ENCODE data around the gene OSER1.

The OSER1 gene

DNA sequence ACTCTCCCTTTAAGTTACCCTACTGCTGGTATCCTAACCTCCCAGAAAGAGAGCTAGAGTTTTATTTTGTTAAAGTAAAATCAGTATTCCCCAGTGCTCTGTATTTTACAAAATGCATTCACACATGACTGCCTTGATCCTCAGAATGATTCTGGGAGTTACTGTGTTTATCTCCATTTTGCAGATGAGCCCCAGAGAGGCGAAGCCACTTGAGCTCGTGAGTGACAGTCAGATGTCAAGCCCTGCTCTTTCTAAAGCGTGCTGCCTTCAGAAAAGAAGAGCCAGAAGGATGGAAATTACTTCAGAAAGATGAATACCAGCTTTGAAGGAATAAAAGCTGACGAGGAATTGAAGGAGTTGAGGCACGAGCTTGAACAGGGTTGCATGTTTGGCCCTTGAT lies 14.1 kb upstream of the OSER1 start:
- no peak for DNase-seq (ENCODE audit: low spot score)

DNA sequence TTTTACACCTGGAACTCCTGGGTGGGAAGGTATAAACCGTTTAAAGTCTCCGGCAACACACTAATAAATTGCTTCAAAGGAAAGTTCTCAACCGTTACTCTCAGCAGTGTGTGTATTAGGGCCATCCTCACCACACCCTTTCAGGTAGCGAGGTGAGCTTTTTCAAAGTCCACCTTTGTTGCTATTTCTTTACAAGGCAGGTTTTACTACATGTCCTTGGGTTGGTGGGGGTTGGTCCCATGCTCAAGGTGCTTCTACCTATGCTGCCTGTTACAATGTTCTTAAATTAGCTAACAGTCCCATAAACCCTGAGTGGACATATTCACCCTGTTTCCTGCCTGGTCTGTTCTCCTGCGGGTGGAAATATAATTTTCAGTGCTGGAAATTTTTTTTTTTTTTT lies 13.2 kb upstream of the OSER1 start:
- no peak for DNase-seq (ENCODE audit: low spot score)

DNA sequence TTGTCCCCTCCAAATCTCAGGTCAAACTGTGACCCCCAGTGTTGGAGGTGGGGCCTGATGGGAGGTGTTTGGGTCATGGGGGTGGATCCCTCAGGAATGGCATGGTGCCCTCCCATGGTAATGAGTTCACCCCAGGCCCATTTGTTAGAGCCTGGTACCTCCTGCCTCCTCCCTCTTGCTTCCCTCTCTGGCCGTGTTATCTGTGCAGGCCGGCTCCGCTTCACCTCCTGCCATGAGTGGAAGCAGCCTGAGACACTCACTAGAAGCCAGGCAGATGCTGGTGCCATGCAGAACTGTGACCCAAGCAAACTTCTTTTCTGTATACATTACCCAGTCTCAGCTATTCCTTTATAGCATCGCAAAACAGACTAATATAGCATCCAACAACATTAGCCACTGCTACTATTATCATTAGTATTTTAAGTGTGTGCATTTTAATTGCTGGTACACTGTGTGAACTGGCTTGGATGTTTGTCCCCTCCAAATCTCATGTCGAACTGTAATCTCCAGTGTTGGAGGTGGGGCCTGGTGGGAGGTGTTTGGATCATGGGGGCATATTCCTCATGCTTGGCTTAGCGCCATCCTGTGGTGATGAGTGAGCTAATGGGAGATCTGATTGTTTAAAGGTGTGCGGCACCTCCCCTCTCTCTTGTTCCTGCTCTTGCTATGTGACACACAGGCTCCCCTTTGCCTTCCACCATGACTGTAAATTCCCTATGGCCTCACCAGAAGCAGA lies 12.2 kb upstream of the OSER1 start:
- no peak for DNase-seq (ENCODE audit: low spot score)

DNA sequence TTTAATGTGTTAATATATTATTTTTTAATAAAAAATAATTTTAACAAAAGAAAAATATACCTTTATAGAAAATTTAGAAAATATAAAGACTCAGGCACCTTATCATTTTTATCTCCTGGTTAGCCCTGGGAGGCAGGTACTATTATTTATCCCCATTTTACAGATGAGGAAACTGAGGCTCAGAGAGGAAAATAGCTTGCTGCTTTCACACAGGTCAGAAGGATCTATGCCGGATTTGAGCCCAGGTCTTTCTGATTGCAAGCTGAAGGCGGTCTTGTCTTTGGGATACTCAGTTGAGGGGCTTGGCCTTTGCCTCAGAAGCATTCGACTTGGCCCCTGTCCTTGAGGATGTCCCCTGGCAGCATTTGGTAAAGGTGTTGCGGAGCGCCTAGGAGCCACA lies 11.5 kb upstream of the OSER1 start:
- DNase-seq (ENCODE audit: low spot score) = no peak

DNA sequence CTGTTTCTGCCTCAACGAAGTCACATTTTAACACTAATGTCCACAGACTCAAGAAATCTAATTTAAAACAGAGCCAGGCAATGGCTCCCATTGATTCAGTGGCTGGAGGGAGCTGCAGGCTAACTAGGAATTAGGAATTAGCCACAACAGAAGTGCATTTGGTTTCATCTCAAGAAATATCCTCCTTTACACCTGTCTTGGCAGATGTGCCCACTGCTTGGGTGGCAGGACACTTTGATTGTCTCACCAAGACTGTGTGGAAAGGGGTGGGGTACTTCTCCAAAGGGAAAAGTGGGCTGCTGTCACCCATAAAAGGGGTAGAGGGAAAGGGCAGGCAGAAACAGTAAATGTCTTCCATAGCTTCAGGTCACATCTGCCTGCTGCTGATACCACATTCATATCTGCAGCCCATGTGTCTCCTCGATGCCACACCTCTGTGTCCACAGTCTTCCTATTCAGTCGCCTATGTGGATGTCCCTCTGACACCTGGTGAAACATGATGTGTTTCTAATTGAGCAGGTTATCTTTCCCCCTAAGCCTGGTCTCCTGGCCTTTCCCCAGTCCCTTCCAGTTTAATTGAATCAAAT lies 10.9 kb upstream of the OSER1 start:
- DNase-seq (ENCODE audit: low spot score) = no peak

DNA sequence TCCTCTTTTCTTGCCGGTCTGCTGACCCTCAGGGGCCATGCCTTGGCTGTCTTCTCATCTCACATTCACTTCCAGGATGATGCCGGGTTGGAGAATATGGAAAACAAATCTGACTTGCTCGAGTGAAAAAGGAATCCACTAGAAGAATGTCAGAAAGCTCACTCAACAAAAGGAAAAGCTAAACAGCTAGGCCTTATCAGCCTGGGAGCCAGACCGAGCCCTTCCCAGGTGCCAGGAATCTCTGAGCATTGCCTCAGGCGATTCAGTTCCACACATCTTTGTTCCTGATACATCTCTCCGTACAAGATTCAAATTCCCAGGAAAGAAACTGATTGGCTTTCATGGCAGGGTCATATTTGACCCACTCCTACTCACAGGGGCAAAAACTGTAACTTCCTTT lies 9.2 kb upstream of the OSER1 start:
- DNase-seq (ENCODE audit: low spot score) = no peak

DNA sequence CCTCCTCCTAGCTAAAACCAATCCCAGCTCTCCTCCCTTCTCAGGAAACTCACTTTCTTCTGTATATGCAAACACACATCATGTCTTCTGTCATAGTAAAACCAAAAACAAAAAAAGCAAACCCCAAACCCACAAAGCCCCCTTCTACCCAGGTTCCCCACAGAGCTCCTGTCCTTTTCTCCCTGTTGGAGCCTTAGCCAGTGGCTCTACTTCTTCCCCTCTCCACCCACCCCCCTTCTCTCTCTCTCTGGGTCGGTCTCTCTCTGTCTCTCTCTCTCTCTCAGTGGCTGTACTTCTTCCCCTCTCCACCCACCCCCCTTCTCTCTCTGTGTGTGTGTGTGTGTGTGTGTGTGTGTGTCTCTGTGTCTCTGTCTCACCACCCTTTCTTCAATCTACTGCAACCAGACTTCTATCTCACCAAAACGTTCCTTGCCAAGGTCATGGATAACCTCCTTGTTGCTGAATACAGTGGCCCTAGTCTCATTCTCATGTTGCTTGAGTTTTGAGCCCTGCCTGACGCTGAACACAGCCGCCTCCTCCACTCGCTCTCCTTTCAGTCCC lies 8.7 kb upstream of the OSER1 start:
- DNase-seq (ENCODE audit: low spot score) = no peak

DNA sequence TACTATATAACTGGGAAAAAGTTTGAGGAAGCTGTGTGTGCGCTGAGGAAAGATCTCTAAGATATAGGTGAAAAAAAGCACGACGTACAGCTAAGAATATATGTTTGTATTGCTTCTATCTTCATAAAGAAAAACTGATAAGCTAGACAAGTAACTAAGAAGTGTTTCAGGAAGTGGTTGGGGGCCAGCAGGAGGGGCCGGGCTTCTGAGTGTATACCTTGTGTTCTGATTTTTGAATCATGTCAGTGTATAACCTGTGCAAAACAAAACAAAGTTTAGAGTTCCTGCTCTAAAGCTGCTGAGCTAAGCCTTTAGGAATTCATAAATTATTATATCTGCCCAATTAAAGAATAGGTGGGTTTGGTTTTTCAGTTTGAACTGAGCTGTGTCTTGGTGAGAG lies 7.9 kb upstream of the OSER1 start:
- DNase-seq (ENCODE audit: low spot score) = no peak

DNA sequence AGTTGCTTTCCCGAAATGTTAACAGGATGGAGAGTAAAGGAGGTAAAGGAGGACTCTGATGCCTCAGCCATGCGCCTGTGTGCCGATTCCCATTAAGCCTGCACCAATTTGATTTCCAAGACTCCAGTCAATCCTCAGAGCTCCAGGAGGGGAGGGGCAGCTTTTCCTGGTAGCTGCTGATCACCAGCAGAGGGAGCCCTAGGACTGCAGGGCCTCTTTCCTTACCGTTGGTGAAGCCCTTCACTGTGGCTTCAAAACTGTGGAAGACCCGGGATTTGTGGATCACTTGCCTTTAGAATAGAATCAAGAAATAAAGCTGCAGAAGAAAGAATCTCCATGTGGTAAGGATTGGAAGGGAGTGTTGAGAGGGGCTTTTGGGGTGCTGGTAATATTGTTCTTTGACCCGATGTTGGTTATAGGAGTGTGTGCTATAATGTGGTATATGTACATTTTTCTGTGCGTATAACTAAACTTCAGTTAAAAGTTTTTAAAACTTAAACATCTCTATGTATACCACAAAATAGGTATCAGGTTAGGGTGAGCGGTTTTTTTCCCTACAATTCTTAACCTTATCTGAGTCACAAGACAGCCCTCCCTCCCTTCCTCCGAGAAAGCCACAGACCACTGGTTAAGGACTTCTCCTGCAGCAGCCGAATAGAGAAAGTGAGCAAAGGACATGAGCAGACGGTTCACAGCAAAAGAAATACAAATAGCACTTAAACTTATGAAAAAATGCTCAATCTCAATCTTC lies 6.9 kb upstream of the OSER1 start:
- peak; percentile 86 for DNase-seq (ENCODE audit: low spot score)

DNA sequence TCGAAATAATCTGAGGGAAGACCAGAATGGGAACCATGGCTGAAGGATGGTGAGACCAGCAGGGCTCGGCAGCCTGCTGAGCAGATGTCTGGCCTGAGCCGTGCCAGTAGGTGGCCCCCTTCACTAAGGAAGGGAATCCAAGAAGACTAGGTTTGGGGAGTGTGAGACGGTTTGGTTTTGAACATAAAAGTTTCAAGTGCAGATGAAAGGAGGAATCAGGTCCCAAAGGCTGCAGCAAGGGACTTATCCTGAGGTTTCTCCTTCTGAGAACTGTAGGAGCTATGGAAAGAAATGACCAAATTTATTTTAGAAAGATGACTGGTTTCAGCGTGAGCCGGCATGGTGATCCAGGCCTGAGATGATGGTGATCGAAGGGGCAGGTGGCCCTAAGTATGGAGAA lies 4.6 kb upstream of the OSER1 start:
- peak; percentile 85 for DNase-seq (ENCODE audit: low spot score)

DNA sequence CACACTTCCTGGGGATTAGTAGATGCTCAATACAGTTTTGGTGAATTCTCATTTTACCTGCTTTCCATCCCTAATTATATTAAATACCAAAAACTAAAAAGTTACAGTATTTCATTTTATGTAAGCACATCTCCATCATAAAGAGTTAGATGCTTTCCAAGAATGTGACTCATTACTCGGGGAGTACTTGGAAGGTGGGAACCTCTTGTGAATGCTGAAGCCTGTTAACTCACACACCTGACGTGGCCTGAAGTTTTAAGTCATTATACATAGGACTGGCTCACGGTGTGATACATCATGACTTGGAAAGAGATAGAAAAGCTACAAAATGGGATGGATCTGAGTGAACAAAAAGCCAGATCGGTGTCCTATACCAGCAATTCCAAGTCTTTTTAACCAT lies 2.2 kb upstream of the OSER1 start:
- DNase-seq (ENCODE audit: low spot score) = peak; percentile 92

DNA sequence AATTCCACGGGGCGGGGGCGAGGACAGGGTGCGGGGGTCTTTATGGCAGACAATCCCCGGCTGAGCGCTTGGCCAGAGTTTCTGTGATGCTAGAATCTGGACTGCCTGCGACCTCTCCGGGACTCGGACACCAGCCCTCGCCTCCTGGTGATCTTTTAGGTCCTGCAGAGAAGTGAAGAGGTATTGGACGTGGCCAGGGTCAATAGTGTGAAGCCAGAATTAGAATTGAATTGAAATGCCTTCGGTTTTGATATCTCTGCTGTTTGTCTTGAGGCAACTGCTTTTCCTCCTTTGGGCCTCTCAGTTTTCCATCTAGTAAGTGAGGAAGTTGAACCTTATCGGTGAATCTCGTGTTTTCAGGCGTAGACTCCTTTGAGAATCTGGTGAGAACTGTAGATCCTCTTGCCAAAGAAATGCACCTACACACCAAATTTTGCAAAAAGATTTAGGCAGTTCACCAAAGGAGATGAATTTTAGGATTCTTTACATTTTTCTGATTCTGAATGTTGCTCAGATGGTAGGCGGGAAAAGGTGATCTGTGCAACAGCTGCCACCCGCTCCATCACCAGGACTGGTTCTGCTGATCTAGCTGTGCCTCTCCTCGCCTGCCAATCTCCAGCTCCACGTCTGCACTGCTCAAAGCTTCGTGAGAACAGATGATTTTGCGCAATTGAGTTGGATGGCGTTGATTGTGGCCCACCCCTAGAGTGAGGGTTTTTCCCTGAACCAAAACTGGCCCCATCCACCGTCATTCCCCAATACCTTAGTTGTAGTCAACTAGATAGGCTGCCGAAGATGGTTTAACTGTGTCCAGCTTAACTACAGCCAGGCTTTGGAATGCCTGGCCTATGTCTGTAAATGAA lies 837 bp upstream of the OSER1 start:
- peak; percentile 36 for DNase-seq (ENCODE audit: low spot score)

DNA sequence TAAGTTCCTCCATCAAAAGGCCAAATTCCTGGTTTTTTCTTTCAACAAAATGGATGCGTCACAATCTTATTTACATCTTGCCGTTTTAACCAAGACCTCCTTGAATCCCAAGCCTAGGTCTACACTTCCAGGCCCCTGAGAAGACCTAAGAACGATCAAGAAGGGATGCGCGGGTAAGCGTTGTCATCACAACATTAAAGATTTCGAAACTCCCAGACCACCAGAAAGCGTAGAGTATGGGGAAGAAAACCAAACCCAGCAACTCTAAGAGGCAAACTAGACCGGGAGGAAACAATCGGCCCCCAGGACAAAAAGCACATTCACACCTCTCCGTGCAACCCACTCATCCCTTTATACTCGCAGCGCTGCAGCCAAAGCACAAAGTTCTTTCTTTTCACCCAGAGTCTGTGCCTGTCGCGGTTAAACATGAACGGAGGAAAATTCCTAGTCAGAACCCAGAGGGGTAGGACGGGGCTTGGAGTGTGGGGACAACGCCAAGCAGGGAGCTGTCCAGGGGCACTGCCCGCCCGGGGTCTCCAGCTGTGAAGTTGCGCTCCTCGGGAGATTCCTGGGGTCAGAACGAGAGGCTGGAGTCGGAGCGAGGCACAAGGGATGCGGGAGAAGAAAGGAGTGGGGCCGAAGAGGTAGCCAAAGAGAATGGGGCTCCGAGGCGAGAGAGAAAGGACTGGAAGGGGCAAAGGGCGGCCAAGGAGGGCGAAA lies 725 bp downstream of the OSER1 start:
- DNase-seq (ENCODE audit: low spot score) = peak; percentile 64

DNA sequence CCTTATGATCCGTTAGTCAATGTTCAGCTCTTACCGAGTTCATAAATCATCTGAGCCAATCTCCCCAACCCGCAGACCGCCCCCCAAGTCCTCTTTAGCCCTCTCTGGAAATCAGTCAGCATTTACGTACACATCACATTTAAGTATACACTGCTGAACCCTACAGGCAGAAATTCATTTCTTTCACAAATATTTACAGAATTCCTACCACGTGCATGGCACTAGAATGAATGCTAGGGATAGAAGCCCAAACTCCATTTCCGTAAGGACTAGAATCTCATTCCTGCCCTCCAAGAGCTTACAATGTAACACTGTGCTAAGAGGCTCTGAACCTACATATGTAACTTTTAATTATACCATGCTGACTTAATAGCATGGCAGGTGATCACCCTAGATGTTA lies 1.8 kb downstream of the OSER1 start:
- peak; percentile 69 for DNase-seq (ENCODE audit: low spot score)

DNA sequence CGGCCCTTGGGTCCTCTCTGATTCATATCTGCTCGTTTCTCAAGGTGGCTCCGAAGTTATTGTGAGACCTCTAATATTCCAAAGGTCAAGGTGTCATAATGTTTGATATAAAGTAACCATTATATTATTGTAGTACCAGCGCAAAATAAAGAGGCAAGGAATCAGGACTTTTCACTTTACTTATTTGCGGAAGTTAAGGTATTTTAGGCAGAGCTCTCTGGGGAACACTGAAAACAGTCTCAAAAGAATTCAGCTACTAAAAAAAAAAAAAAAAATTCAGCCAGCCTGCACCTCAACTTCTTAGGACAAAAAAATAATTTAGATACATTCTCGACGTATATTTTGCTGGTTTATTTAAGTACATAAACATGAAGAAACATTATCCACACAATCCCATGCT lies 2.4 kb downstream of the OSER1 start:
- DNase-seq (ENCODE audit: low spot score) = no peak

DNA sequence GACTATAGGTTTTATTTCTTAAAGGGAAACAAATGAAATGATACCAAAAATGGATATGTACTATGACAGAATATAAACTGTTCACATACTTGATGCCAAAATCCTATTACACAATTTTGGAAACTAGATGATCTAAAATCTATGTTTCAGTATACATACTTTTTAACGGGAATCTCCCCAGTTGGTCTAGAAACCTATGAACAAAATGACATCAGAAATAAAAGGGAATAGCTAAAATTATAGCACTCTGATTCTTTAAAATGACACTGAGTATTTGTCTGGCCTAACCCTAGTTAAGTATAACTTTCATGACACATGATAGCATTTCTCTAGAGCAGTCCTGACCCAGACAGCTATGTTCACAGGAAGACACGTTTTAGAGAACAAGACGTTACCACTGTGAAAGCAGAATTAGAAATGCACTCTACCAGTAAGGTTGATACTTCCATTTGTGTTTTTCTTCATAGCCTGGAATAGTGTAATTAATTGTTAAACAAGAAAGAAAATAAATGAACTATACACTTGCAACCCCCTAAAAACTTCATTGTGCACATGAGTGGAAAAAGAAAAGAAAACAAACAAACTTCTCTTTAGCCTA lies 3.3 kb downstream of the OSER1 start:
- DNase-seq (ENCODE audit: low spot score) = no peak

DNA sequence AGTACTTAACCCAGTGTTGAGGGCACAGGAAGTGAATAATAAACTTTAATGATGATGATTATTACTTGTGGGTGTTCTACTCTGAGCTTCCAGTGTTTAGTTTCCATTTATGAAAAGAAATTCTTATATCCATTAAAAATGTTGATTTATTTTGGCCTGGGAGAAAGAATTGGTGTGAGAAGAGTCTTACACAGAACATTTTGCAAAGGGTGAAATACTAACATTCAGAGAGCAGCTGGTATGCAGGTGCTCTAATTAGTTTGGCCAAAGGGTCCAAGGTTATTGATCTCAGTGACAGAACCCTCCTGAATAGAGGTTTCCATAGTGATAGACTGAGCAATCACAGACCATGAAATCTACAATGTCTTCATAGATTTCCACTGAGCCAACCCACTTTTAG lies 4.4 kb downstream of the OSER1 start:
- no peak for DNase-seq (ENCODE audit: low spot score)

DNA sequence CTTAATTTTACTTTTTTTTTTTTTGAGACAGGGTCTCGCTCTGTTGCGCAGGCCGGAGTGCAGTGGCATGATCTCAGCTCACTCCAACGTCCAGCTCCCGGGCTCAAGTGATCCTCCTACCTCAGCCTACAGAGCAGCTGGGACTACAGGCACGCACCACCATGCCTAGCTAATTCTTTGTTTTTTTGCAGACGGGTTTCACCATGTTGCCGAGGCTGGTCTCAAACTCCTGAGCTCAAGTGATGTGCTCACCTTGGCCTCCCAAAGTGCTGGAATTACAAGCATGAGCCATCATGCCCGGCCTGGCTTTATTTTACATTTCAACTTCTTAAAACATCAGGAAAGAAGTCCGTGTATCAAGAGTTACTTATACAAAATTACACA lies 5.7 kb downstream of the OSER1 start:
- no peak for DNase-seq (ENCODE audit: low spot score)

DNA sequence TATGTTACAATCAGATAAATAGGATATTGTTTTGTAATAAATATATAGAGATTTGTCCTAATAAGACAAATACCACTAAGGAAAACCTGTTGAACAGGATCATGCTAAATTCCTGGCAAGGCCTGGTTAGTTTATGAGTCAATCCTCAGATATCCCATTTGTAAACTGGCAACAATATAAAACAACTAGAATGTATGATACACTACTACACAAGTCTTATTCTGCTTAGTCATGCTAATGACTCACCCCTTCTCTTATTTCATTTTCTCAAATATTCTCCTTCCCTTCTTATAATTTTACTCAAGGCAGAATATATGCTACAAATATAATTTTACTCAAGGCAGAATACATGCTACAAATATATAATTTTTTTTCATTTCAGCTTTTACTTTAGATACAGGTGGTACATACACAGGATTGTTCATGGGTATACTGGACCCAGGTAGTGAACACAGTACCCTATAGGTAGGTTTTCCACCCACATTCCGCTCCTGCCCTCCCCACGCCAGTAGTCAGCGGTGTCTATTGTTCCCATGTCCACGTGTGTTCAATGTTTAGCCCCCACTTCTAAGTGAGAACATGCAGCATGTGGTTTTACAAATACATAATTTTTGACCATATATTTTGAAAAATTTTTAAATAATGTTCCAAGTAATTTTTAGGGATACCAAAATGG lies 6.3 kb downstream of the OSER1 start:
- peak; percentile 99 for DNase-seq (ENCODE audit: low spot score)

DNA sequence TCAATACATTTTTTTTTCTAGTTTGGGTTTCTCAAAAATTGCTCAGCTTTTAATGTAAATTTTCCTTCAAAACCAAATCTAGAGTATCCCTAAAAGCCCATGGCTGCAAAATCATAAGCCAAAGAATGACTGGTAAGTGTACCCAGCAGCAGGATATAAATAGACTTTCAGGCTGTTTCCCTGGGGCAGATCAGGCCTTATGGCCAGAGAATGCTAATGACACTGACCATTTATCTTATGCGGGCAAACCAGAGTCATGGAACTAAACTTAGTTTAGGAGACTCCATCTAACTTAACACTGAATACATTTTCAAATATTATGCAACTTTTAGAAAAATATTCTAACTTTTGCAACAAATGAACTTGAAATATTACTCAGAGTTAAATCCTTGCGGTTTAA lies 7.4 kb downstream of the OSER1 start:
- DNase-seq (ENCODE audit: low spot score) = no peak

DNA sequence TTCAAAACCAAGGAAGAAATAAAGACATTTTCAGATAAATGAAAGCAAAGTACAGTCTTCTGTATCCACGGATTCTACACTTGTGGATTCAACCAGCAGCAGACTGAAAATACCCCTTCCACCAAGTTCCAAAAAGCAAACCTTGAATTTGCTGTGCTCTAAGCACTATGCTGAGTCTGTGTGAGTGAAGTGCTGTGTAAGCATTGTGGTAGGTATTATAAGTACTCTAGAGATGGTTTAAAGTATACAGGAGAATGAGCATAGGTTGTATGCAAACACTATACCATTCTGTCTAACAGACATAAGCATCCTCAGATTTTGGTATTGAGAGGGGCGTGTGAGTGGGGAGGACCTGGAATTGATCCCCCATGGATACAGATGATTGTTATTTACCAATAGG lies 9.6 kb downstream of the OSER1 start:
- DNase-seq (ENCODE audit: low spot score) = no peak
